ENCODE measurements around the gene PLD5.
"Not testable (repeated sequence)": the region's sequence is repeated elsewhere in the genome, so short reads cannot be mapped to it uniquely, and the experiment has no call there.

Gene PLD5

GRCh38 chr1:242416657-242417056 is 107.8 kb downstream of the PLD5 start:
- DNase-seq, result no peak

DNA sequence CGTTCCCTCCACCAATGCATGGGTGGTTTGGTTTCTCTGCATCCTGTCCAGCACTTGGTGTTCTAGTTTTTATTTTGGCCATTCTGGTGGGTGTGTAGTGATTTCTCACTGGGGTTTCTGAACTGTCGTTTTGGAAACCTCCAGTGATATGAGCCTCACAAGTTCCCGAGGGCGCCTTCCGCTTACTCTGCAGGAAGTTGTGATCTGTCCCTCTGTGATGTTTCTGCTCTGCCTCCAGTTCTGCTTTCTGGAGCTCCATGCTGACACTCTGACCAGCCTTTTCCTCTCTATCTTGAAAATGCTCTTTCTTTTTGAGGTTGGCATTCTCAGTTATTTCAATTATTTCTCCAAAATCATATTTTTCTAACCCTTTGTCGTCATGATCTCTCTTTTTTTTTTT is 111.6 kb downstream of the PLD5 start:
- no peak for DNase-seq

- DNase-seq, result no peak
Measured at GRCh38 chr1:242411901-242412300, 112.6 kb downstream of the PLD5 start.

DNA sequence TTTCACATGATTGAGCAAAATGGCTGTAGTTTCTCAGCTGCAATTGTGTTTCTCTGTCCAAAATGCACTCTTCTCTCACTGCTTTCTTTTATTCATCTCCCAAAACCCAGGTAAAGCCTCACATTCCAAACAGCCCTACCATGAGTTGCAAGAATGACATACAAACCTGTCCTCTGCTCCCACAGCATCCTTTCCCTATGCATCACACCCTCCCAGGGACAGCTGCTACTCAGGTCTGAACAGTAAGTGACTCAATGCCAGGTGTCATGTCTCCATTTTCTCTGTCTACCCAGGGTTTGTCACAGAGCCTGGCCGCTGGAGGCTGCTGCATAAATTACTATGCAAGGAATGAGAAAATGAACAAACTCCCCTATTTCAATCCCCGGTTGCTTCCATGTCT is 118.5 kb downstream of the PLD5 start:
- no peak for DNase-seq

GRCh38 chr1:242404296-242404695 is 120.2 kb downstream of the PLD5 start:
- DNase-seq, result no peak

GRCh38 chr1:242402956-242403355 is 121.5 kb downstream of the PLD5 start:
- no peak for DNase-seq

- DNase-seq, result no peak
Measured at GRCh38 chr1:242401937-242402336, 122.6 kb downstream of the PLD5 start.

GRCh38 chr1:242398351-242398750 is 126.1 kb downstream of the PLD5 start:
- no peak for DNase-seq

DNA sequence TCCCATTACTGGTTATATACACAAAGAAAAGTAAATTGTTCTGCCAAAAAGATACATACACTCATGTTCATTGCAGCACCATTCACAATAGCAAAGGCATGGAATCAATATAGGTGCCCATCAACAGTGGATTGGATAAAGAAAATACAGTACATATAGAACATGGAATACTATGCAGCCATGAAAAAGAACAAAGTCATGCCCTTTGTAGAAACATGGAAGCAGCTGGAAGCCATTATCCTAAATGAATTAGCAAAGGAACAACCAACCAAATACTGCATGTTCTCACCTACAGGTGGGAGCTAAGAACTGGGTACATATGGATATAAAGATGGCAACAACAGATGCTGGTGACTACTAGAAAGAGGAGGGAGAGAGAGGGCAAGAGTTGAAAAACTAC is 132.6 kb downstream of the PLD5 start:
- DNase-seq, result no peak

GRCh38 chr1:242376121-242376520 is 148.4 kb downstream of the PLD5 start:
- DNase-seq, result not testable (repeated sequence)

GRCh38 chr1:242350446-242350845 is 174.1 kb downstream of the PLD5 start:
- not testable (repeated sequence) for DNase-seq

DNA sequence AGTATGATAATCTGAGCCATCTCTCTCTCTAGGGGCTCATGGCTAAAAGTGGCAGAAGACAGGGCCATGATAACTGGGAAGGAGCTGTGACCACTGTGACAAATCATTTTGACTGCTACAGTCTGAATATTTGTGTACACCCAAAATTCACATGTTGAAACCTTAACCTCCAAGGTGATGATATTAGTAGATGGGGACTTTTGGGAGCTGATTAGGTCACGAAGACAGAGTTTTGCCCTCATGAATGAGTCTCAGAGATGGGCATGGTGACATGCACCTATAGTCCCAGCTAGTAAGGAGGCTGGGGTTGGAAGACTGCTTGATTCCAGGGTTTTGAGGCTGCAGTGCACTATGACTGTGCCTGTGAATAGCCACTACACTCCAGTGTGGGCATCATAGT is 174.9 kb downstream of the PLD5 start:
- no peak for DNase-seq

GRCh38 chr1:242330865-242331264 is 193.6 kb downstream of the PLD5 start:
- DNase-seq, result not testable (repeated sequence)

- not testable (repeated sequence) for DNase-seq
Measured at GRCh38 chr1:242327381-242327780, 197.1 kb downstream of the PLD5 start.

DNA sequence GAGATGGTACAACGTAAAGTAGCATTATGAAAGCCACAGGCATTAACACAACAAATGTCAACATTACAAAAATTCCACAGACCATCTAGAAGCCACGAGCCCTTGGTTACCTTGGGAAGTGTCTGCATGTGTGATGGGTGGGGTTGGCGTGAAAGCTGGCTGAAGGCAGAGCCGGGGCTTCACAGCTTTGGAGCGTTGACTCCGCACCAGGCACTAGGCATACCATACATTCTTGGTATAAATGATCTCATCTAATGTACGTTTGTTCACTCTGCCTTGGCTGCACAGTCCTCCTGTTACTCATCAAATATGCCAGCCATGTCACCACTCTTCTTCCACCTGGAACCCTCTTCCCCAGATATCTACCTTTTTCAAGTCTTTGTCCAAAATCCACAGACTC is 202.5 kb downstream of the PLD5 start:
- DNase-seq, result not testable (repeated sequence)

DNA sequence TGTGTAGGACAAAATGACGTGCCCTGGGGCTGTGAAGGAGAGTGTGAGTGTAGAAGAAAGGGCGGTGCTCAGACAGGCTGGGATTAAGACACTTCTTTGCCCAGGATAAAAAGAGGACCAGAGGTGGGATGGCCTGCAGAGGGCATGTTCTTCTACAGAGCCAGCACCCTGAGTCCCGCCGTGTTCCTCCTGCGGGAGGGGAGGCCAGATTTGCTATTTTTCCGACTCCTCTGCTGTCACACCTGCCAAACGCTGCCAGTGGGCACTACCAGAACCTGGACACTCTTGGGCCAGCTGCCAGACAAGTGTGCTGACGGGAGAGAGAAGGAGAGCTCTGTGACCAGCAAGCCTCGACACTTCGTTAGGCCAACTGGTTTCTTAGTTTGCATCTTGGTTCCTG is 206.4 kb downstream of the PLD5 start:
- no peak for DNase-seq

- not testable (repeated sequence) for DNase-seq
Measured at GRCh38 chr1:242314865-242315264, 209.6 kb downstream of the PLD5 start.

- DNase-seq, result not testable (repeated sequence)
Measured at GRCh38 chr1:242314085-242314649, 210.3 kb downstream of the PLD5 start.

- not testable (repeated sequence) for DNase-seq
Measured at GRCh38 chr1:242308681-242309080, 215.8 kb downstream of the PLD5 start.

DNA sequence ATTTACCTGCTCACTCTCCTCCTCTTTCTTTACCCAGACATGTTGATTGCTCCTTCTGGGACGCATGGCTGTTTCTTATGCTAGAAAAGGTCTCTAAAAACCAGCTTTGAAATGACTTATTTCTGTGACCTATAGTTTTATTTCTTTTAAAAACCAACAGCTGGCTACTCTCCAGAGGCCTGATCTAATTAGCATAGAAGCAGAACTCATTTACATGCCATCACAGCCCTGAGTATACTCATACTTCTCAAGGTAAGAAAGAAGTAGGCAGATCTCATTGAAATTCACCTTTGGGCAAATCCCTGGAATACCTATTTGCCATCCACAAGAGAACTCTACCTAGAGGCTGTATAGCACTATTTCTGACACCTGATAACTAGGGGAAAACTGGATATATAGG is 230.7 kb downstream of the PLD5 start:
- not testable (repeated sequence) for DNase-seq

DNA sequence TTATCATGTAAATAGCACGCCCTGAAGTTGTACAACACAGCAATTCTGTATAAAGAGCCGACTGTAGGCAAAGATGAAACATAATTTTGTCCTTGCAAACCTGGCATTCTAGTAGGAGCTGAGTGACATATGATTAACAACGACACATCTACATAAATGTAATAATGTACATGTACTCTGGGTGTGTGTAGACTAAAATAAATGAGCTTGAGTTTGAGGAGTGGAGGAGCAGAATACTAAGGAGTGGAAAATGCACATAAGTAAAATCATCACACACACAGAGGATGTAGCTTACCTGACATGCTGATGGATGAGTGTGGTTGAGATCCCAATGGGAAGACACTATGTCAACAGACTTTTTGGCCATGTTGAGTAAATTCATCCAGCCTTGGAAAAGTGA is 236.4 kb downstream of the PLD5 start:
- not testable (repeated sequence) for DNase-seq

GRCh38 chr1:242282758-242283485 is 241.6 kb downstream of the PLD5 start:
- not testable (repeated sequence) for DNase-seq

GRCh38 chr1:242278406-242278805 is 246.1 kb downstream of the PLD5 start:
- DNase-seq, result not testable (repeated sequence)

DNA sequence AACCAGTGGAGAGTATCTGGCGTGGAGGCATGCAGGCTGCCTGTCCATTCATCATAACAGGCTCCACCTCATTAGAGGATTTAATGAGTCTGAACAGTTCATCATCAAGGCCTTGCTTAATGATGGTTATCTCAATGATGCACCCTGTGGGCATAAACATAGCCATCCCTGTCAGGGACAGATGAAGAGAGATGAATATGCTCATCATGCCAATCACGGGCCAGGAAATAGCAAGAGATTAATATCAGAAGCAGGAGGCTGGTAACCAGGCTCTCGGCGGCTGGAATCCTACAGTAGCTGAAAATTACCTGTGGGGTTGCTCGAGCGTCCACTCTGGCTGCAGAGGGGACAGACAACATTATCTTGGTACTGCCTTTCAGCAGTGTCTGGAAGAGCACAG is 247.7 kb downstream of the PLD5 start:
- DNase-seq, result not testable (repeated sequence)

GRCh38 chr1:242267004-242267403 is 257.5 kb downstream of the PLD5 start:
- not testable (repeated sequence) for DNase-seq
